NCI-H1105 treated with DMSO at 0.1 percent for 48 hours (cell line): ENCODE results near the gene CLTCL1.
"Not testable (repeated sequence)": the region's sequence is repeated elsewhere in the genome, so short reads cannot be mapped to it uniquely, and the experiment has no call there.

Experiments used
- DNase-seq: peaks from one replicate; lab custom pipeline; 2025; lab: John Stamatoyannopoulos, UW

Gene CLTCL1

DNA sequence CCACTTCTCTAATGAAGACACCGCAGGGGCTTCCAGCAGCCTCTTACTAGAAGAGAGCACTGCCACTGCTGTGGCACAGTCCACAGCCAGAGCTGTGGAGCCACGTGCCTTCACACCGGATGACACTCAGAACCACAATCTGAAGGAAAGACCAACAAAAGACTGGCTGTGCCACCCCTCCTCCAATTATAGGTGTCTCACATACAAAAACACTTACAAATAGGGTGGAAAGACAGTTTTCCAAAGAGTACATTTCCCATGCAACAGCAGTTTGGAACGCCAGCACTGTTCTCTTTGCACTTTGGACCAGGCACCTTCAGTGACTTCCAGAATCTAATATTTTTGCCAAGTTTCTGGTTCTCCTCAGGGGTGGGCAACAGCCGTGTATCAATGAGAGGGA, 74.9 kb downstream of the CLTCL1 start:
- DNase-seq = no peak

- DNase-seq = no peak
Measured at GRCh38 chr22:19215360-19215759, 76.2 kb downstream of the CLTCL1 start.

- DNase-seq = no peak
Measured at GRCh38 chr22:19214078-19214473, 77.4 kb downstream of the CLTCL1 start.

GRCh38 chr22:19213442-19214077, 78.0 kb downstream of the CLTCL1 start:
- DNase-seq = no peak

- no peak for DNase-seq
Measured at GRCh38 chr22:19213001-19213400, 78.5 kb downstream of the CLTCL1 start.

- DNase-seq = no peak
Measured at GRCh38 chr22:19212302-19212870, 79.1 kb downstream of the CLTCL1 start.

DNA sequence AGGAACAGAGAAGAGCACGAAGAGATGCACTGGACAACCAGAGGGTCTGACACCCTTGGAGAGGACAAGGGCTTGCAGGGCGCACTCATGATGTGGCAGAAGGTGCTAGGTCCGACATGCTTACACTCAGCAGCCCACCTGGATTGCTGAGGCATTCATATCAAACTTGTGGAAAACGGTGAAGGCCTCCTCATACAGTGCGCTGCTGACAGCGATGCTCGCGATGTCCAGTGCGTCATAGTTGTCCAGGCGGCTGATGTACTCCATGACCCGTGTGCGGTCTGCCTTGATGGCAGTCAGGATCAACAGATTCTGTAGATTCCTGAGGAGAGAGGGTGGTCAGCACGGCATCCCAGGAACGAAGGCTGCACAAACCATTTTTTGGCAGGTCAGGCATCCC, 81.3 kb downstream of the CLTCL1 start:
- no peak for DNase-seq

DNA sequence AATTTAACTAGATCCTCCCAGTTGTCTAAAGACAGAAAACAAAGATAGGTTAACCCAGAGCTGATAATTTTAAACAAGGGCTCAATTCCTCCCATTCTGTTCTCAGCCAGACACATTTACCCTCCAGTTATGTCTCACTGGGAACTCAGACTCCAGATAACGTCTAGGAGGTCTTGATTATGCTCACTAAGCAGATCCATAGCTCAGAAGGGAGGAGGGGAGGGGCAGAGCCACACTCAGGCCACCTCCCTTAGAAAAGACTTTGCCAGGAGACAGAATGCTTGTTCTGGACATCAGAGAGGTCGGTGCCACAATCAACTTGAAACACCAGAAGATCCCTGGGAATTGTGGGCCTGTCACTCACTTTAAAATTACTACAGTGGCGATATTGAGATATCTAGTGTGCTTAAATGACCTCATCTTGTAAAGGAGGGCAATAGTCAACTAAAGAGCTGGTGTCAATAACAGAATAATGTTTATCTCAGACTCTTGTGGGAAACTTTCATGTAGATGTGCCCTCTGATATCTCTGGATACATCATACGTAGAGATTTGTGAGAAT, 83.2 kb downstream of the CLTCL1 start:
- no peak for DNase-seq

- no peak for DNase-seq
Measured at GRCh38 chr22:19207884-19208283, 83.6 kb downstream of the CLTCL1 start.

DNA sequence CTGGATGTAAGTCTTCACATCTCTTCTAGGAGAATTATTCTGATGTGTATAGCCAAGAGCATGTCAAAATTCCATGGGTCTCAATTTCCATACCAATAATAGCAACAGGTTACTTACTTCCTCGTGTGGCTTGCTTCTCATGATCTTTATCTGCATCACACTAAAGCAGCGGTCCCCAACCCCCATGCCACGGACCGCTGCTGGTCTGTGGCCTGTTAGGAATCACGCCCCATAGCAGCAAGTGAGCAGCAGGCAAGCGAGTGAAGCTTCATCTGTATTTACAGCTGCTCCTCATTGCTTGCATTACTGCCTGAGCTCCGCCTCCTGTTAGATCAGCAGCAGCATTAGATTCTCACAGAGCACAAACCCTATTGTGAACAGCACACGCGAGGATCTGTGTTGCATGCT, 84.1 kb downstream of the CLTCL1 start:
- no peak for DNase-seq

DNA sequence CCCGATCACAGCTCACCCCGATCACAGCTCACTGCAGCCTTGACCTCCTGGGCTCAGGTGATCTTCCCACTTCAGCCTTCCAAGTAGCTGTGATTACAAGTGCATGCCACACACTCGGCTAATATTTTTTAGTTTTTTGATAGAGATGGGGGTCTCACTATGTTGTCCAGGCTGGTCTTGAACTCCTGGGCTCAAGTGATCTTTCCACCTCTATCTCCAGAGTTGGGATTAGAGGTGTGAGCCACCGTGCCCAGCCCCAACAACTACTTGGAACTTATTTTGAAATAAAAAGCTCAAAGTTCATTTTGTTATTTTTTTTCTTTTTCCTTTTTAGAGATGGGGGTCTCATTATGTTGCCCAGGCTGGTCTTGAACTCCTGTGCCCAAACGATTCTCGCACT, 85.2 kb downstream of the CLTCL1 start:
- DNase-seq = no peak

DNA sequence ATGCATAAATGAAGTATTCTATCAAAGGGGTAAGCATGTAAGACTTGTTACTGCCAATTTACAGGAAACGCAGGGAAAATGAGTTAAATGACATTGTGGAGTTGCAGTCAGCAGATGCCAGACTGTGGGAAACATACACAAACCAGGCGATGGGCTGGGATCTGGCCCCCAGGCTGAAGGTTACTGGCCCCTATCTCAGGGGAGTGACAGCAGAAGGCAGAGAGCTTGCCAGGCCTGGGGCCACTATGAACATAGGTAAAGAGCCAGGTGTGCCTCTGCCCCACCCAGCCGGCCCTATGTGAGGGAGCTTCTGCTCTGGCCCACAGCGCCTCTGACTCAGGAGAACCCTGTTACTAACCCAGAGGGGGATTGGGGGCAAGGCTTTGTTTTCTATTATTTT, 86.9 kb downstream of the CLTCL1 start:
- DNase-seq = no peak

- DNase-seq = no peak
Measured at GRCh38 chr22:19203834-19204233, 87.7 kb downstream of the CLTCL1 start.

GRCh38 chr22:19202799-19203186, 88.7 kb downstream of the CLTCL1 start:
- DNase-seq = not testable (repeated sequence)

DNA sequence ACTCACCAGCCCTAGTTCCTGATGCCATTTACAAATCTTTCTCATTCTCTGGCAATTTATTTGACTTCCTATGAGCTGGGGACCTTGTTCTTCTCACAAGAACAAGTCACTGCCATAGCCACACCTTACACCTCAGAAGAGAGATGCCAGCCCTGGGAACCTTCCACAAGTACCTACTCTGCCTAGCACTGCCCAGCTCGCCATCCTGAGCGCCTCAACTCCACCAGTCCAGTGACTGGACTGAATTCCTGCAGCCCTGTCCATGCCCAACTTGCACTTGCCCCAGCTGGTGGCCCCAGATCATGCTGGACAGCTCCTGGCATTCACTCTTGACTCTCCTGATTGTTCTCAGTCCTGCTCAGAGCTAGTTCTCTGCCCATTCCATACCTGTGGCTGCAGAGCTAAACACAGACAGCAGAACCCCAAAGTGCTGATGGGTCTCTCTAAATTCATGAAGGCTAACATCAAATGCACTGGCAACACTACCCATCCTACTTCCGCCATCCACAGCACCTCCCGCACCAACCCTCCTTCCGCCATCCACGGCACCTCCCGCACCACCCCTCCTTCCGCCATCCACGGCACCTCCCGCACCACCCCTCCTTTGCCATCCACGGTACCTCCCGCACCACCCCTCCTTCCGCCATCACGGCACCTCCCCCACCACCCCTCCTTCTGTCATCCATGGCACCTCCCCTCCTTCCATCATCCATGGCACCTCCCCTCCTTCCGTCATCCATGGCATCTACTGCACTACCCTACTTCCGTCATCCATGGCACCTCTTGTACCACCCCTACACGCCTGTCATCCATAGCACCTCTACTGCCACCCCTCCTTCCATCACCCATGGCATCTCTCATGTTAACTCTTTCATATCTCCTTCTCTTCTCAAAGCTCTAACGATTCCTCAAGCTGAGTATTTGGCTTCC, 89.4 kb downstream of the CLTCL1 start:
- no peak for DNase-seq

DNA sequence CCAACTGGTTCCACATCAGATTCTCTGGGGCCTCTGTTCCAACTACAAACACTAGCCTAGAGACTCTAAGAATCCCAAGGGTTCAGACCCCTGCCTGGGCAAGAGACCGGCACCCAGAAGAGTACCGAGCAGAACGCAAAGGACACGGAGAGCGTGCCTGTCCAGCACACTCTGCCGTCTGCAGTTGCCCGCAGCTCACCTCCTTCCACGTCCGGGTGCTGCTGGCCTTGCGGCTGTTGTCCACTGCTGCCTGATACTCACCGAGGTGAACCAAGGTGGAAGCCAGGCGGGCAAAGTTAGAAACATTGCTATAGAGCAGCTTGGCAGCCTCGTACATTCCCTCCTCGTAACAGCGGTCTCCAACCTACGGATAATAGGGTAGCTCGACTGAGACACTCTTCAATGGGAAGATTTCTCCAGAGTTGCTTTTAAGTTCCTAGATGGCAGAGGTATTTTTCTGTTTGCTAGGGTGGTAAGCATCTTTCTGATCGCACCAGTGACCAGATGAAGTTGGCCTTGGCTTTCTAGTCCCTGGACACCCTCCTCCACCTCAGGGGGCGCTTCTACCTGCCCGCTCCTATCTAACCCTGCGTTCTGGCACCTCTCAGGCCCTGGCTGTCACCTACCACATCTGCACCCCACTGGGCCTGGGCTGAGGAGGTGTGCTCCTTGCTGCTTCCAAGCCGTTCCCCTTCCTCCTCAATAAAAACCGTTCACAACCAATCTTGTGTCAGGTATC, 90.2 kb downstream of the CLTCL1 start:
- DNase-seq = no peak

DNA sequence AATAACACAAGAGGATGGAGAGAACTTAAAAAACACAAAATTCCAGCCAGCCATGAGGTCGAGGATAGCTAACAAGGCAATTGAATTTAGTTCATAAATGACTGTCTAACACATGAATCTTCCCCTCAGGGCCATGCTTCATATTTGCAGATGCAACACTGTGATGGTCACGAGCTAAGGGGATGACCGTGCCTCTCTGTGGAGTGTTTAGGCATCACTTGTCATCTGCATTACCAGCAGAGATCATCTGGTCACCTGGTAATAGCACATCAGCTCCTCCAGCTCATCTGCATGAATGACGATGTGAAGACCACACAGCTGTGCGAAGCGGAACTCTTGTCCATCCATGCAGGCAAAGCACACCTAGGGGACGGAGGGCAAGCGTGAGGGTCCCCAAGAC, 92.0 kb downstream of the CLTCL1 start:
- no peak for DNase-seq

- DNase-seq = peak; percentile 42
Measured at GRCh38 chr22:19197997-19198865, 93.3 kb downstream of the CLTCL1 start.

GRCh38 chr22:19196841-19197612, 94.5 kb downstream of the CLTCL1 start:
- no peak for DNase-seq
